PC-9 (cell line): ENCODE results near the gene HSPA12A.

Experiments used
- CTCF ChIP-seq: fragments of 200-600 bp; sonication (generic); conservative IDR thresholded peaks from 2 replicates; pipeline ENCODE4 v1.6.1; 2017; ENCODE audit warnings: mixed run types, antibody characterized with exemption, mild to moderate bottlenecking, moderate library complexity
- EZH2 ChIP-seq: fragments of 200-600 bp; sonication (generic); IDR thresholded peaks from 2 replicates; pipeline ENCODE4 v1.8.0; 2017; ENCODE audit warnings: antibody characterized with exemption, low read depth

GRCh38 chr10:116747325-116747724, 5.0 kb upstream of the HSPA12A start:
- TF ChIP-seq EZH2 (no peak), CTCF (no peak)
